PC-9 (cell line): ENCODE data around the gene LYRM2.

Experiments used
- CTCF ChIP-seq: fragments of 200-600 bp; sonication (generic); conservative IDR thresholded peaks from 2 replicates; pipeline ENCODE4 v1.6.1; 2017; ENCODE audit warnings: mixed run types, antibody characterized with exemption, mild to moderate bottlenecking, moderate library complexity
- EZH2 ChIP-seq: fragments of 200-600 bp; sonication (generic); IDR thresholded peaks from 2 replicates; pipeline ENCODE4 v1.8.0; 2017; ENCODE audit warnings: antibody characterized with exemption, low read depth

- no peak for TF ChIP-seq EZH2
- TF ChIP-seq CTCF = no peak
Measured at GRCh38 chr6:89685311-89685710, 46.8 kb upstream of the LYRM2 start.
